Measurements from ENCODE around the gene TUBB4A. TPM values are rescaled to one million over a fixed set of nuclear protein-coding genes. Genes with fewer than 3 reads are reported as not detected.

TUBB4A gene
- total and polyA plus RNA-seq, 9 of the 15 experiments (the other 6 are each of a cell fraction or from before 2014, with no cell fraction given) = 0.14 to 7.0 (median 0.75) TPM

DNA sequence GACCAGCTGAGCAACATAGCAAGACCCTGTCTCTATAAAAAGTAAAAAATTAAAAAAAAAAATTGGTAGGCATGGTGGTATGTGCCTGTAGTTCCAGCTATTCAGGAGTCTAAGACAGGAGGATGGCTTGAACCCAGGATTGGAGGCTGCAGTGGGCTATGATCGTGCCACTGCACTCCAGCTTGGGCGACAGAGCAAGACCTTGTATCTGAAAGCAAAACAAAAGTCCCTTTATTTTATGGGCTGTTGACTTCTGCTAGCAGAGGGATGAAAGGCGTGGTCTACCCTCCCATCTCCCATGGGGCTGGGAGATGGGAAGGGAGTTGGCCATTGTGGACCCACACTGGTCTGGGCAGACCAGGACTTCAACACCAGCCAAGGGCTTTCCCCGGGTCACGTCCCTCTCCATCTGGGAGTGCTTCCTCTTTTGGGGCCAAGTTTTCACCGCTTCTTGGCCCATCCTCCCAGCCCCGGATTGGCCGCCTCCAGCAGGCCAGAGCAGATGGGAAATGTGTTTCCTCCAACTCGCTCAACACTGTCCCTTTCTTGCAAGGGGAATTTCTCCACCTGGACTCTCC lies 26.5 kb upstream of the TUBB4A start (continued):
- TF ChIP-seq MYC (IDR thresholded peaks at IDR 0.05; ENCODE audit: low read depth, low read length) = peak; percentile 23; the same call in 1 of the 2 replicates
- TF ChIP-seq MYC (CRISPR knock-in tag; IDR thresholded peaks at IDR 0.05; ENCODE audit: borderline replicate concordance, low read depth) = no peak
- TF ChIP-seq, protein P1, sequence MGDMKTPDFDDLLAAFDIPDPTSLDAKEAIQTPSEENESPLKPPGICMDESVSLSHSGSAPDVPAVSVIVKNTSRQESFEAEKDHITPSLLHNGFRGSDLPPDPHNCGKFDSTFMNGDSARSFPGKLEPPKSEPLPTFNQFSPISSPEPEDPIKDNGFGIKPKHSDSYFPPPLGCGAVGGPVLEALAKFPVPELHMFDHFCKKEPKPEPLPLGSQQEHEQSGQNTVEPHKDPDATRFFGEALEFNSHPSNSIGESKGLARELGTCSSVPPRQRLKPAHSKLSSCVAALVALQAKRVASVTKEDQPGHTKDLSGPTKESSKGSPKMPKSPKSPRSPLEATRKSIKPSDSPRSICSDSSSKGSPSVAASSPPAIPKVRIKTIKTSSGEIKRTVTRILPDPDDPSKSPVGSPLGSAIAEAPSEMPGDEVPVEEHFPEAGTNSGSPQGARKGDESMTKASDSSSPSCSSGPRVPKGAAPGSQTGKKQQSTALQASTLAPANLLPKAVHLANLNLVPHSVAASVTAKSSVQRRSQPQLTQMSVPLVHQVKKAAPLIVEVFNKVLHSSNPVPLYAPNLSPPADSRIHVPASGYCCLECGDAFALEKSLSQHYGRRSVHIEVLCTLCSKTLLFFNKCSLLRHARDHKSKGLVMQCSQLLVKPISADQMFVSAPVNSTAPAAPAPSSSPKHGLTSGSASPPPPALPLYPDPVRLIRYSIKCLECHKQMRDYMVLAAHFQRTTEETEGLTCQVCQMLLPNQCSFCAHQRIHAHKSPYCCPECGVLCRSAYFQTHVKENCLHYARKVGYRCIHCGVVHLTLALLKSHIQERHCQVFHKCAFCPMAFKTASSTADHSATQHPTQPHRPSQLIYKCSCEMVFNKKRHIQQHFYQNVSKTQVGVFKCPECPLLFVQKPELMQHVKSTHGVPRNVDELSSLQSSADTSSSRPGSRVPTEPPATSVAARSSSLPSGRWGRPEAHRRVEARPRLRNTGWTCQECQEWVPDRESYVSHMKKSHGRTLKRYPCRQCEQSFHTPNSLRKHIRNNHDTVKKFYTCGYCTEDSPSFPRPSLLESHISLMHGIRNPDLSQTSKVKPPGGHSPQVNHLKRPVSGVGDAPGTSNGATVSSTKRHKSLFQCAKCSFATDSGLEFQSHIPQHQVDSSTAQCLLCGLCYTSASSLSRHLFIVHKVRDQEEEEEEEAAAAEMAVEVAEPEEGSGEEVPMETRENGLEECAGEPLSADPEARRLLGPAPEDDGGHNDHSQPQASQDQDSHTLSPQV (IDR thresholded peaks at IDR 0.05) = peak; percentile 61; the same call in 1 of the 2 replicates
- no peak for TF ChIP-seq EGR1 (conservative IDR thresholded peaks at IDR 0.05)
- TF ChIP-seq ARID1B (IDR thresholded peaks at IDR 0.05) = peak; percentile 6; the same call in 1 of the 2 replicates
- TF ChIP-seq ZNF76 (CRISPR knock-in tag; IDR thresholded peaks at IDR 0.05; ENCODE audit: borderline replicate concordance) = no peak
- TF ChIP-seq ZFX (CRISPR knock-in tag; IDR thresholded peaks at IDR 0.05) = 0 out of 2 replicates have a peak, but pooled peaks have one; percentile 22
- 0 out of 2 replicates have a peak, but pooled peaks have one; percentile 26 for TF ChIP-seq PTBP1 (IDR thresholded peaks at IDR 0.05; ENCODE audit: low read depth, low read length)
- TF ChIP-seq TBP (optimal IDR thresholded peaks at IDR 0.05; ENCODE audit: low read depth, low read length) = peak; percentile 33
- no peak for TF ChIP-seq ESRRB (CRISPR knock-in tag; IDR thresholded peaks at IDR 0.05; ENCODE audit: borderline replicate concordance)
- TF ChIP-seq CTBP1 (IDR thresholded peaks at IDR 0.05; ENCODE audit: borderline replicate concordance) = peak; percentile 82
- no peak for TF ChIP-seq ZNF561 (CRISPR knock-in tag; conservative IDR thresholded peaks at IDR 0.05)
- TF ChIP-seq SPI1 (IDR thresholded peaks at IDR 0.05; ENCODE audit: borderline replicate concordance, low read depth, low read length) = peak; percentile 87
- TF ChIP-seq KLF16 (IDR thresholded peaks at IDR 0.05) = 0 out of 2 replicates have a peak, but pooled peaks have one; percentile 4
- TF ChIP-seq POLR2G (IDR thresholded peaks at IDR 0.05; ENCODE audit: low read depth, low read length) = peak; percentile 61
- TF ChIP-seq EHMT2 (IDR thresholded peaks at IDR 0.05) = no peak
- no peak for TF ChIP-seq RBM17 (IDR thresholded peaks at IDR 0.05; ENCODE audit: borderline replicate concordance, low read depth, low read length)
- TF ChIP-seq SRF (CRISPR knock-in tag; IDR thresholded peaks at IDR 0.05) = peak in 1 of 2 experiments; percentile 34; a peak in 1 of 4 replicates
- 0 out of 4 replicates have a peak, but pooled peaks of 1 of the 2 experiments have one; percentile 34 for TF ChIP-seq ZNF639 (CRISPR knock-in tag; conservative IDR thresholded peaks at IDR 0.05 in 1 of 2, IDR thresholded peaks at IDR 0.05 in 1 of 2)
- peak; percentile 38; the same call in 1 of the 2 replicates for TF ChIP-seq PHF8 (IDR thresholded peaks at IDR 0.05; ENCODE audit: borderline replicate concordance, low read length)
- TF ChIP-seq JUND (IDR thresholded peaks at IDR 0.05; ENCODE audit: borderline replicate concordance, low read depth, low read length) = 0 out of 2 replicates have a peak, but pooled peaks have one; percentile 12
- TF ChIP-seq JUND (tag; IDR thresholded peaks at IDR 0.05; ENCODE audit: borderline replicate concordance, low read depth, low read length) = no peak; the same call in 2 of the 3 replicates
- TF ChIP-seq MXI1 (IDR thresholded peaks at IDR 0.05; ENCODE audit: low read depth, low read length) = no peak
- TF ChIP-seq CXXC5 (CRISPR knock-in tag; IDR thresholded peaks at IDR 0.05) = peak; percentile 45
